Right lobe of liver (tissue), 6 donors: ENCODE data around the gene PPP1R15B. TPM values are rescaled to one million over a fixed set of nuclear protein-coding genes. Genes with fewer than 3 reads are reported as not detected.

Source experiments
- ATAC-seq, 4 donors: fragments of 200-7000 bp; cut with Tn5 transposase; one replicate each; pipeline ENCODE4 v1.9.1; 2020; ENCODE audit warnings: mild to moderate bottlenecking in 4 of 4, moderate library complexity in 4 of 4
- DNase-seq, 3 donors: peaks; one replicate each; pipeline ENCODE4 v3.0.0-alpha.2; 2020
- H3K27ac ChIP-seq, 3 donors: fragments of 200-600 bp; one replicate each; pipeline ENCODE4 v1.8.0; 2022
- H3K27me3 ChIP-seq, 2 donors: fragments of 200-600 bp; one replicate each; pipeline ENCODE4 v1.8.0; 2022
- H3K36me3 ChIP-seq, 4 donors: fragments of 200-600 bp; sonication (generic) in 1 of 4; one replicate each; pipeline versions ENCODE4 v1.5.1 to v1.8.0; 2017 to 2022; ENCODE audit warnings: control low read depth in 1 of 4
- H3K4me1 ChIP-seq, 4 donors: fragments of 200-600 bp; sonication (generic) in 1 of 4; one replicate each; pipeline versions ENCODE4 v1.5.1 to v1.8.0; 2017 to 2022; ENCODE audit warnings: control low read depth in 1 of 4
- H3K4me3 ChIP-seq, 3 donors: fragments of 200-600 bp; one replicate each; pipeline ENCODE4 v1.8.0; 2022
- H3K9me3 ChIP-seq, 4 donors: fragments of 200-600 bp; sonication (generic) in 1 of 4; one replicate each; pipeline versions ENCODE4 v1.5.1 to v1.8.0; 2017 to 2022; ENCODE audit warnings: control low read depth in 1 of 4
- POLR2A ChIP-seq: fragments of 450-650 bp; IDR thresholded peaks from one replicate; pipeline ENCODE4 v1.6.1; 2017; ENCODE audit warnings: antibody characterized with exemption, mild to moderate bottlenecking
- WGBS: methylation state at CpG from one replicate; pipeline ENCODE4 v1.1.6; 2018; ENCODE audit warnings: low coverage, low lambda C conversion rate; ENCODE audit not compliant: insufficient coverage; ENCODE audit errors: missing lambda C conversion rate; 5-methylcytosine and 5-hydroxymethylcytosine counted together
- intact Hi-C, 2 donors: fragments of 100-400 bp; cut with DNase I; formaldehyde crosslinking; loops; one replicate each; pipeline versions ENCODE4 v1.11.2 to v1.14.1; 2022
- total RNA-seq, 6 experiments: library from RNA; depleted of rRNA in 2 of 6; stranded (reverse); fragments of >200 nt in 2 of 6; fragmentation: NEBNext Ultra II Directional in 3 of 6; extraction: Animal tissue kit (Norgen Biotek cat#: 25700) in 3 of 6; gene quantifications; one replicate each; pipeline versions ENCODE4 v1.1.0 to v1.2.4, GENCODE V29; 2016 to 2023
- TF ChIP-seq, protein P1 (sequence below), 4 donors: fragments of 200-600 bp in 3 of 4; fragments of 450-650 bp in 1 of 4; IDR thresholded peaks; one replicate each; pipeline versions ENCODE4 v1.5.1 to v1.8.0; 2016 to 2022; ENCODE audit warnings: antibody characterized with exemption in 4 of 4, mild to moderate bottlenecking in 2 of 4
- donor health status: DM: no; HTN: yes; CAD: no.
- donor health status: DM: no; HTN: no; CAD: no.
- donor health status: DM: no; HTN: no; CAD: no.
- donor health status: DM: no; HTN: yes; CAD: no.
- donor health status: DM: no; HTN: yes; CAD: no.

PPP1R15B gene
- total RNA-seq, 6 experiments from 2014 or later: 28.6 to 43.6 (median 34.3) TPM

DNA sequence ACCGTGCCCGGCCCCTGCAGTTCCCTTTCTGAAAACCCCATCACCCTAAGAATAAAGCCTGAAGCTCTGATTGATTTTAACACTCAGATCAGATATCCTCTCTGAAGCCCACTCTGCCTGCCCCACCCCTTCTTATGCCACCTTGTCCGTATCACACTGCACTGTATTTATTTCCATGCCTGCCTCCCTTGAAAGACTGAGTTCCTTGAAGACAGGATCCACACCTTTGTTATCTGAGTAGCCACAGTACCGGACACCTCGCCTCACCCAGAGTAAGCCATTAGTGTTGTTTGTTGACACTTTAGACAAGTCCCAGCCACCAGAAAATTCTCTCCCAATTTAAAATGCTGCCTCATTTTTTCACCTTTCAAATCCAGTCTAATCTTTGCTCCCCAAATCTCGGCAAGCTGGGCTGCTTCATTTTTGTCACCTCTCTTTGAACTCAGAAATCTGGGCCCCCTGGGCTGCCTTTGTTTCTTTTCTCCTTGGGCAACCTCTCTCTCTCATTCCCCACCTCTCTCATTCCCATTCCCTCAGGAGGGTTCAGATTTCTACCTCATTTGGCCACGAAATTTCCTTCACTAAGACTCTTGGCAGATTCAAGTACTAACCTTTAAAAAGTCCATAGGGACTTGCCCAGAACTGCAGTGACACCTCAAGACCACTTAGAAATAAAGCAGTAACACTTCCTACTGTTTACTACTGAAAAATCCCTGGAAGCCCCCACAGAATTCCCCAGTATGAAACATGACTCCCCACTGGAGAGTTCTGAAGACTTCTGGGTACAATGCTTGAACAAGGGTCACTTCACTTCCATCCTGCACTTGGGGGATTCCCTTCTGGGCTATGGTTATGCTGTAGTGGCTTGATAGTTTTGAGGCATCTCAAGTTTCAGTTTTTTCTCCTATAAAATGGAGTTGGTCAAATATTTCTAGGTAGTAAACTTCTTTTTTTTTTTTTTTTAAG, 8.7 kb upstream of the PPP1R15B start:
- peaks cover 0 to 2% (median 0%) of the 10 kb centered on the region in 4 donors for H3K36me3 ChIP-seq
- intact Hi-C loops: no loop called here
- WGBS: 51% methylated on average over 5 of the region's 7 CpGs
- ATAC-seq: no peak
- peaks cover 0 to 61% (median 18%) of the 10 kb centered on the region in 4 donors for H3K4me1 ChIP-seq
- TF ChIP-seq POLR2A: no peak
- TF ChIP-seq, protein P1, sequence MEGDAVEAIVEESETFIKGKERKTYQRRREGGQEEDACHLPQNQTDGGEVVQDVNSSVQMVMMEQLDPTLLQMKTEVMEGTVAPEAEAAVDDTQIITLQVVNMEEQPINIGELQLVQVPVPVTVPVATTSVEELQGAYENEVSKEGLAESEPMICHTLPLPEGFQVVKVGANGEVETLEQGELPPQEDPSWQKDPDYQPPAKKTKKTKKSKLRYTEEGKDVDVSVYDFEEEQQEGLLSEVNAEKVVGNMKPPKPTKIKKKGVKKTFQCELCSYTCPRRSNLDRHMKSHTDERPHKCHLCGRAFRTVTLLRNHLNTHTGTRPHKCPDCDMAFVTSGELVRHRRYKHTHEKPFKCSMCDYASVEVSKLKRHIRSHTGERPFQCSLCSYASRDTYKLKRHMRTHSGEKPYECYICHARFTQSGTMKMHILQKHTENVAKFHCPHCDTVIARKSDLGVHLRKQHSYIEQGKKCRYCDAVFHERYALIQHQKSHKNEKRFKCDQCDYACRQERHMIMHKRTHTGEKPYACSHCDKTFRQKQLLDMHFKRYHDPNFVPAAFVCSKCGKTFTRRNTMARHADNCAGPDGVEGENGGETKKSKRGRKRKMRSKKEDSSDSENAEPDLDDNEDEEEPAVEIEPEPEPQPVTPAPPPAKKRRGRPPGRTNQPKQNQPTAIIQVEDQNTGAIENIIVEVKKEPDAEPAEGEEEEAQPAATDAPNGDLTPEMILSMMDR (IDR thresholded peaks at IDR 0.05): no peak
- no peaks in the 10 kb centered on the region for H3K9me3 ChIP-seq
- H3K27me3 ChIP-seq: no peaks in the 10 kb centered on the region
- peak overlapping the region in 1 of 3 donors; percentile 73 for H3K27ac ChIP-seq
- DNase-seq: no peak
- no peak overlapping the region for H3K4me3 ChIP-seq

DNA sequence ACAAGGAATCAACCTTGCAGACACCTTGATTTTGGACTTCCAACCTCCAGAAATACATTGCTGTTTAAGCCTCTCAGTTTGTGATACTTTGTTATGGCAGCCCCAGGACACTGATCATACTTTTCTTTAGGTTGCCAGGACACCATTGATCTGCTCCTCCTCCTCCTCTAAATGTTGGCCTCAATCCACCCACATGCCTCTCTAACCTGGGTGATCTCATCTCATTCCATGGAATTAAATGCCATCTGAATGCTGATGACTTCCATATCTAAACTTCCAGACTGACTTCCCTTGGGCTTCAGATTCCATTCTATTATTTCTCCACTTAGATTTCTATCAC, 7.4 kb upstream of the PPP1R15B start:
- peaks cover 0 to 61% (median 18%) of the 10 kb centered on the region in 4 donors for H3K4me1 ChIP-seq
- no peak overlapping the region for H3K4me3 ChIP-seq
- peak overlapping the region; percentile 15 to 86 (median 27) for H3K27ac ChIP-seq
- intact Hi-C loops: no loop called here
- ATAC-seq (peak; percentile 42 to 48 (median 46)), DNase-seq (no peak)
- H3K9me3 ChIP-seq: no peaks in the 10 kb centered on the region
- TF ChIP-seq, protein P1 (IDR thresholded peaks at IDR 0.05): no peak
- no peak for TF ChIP-seq POLR2A
- H3K27me3 ChIP-seq: no peaks in the 10 kb centered on the region
- no peaks in the 10 kb centered on the region for H3K36me3 ChIP-seq

DNA sequence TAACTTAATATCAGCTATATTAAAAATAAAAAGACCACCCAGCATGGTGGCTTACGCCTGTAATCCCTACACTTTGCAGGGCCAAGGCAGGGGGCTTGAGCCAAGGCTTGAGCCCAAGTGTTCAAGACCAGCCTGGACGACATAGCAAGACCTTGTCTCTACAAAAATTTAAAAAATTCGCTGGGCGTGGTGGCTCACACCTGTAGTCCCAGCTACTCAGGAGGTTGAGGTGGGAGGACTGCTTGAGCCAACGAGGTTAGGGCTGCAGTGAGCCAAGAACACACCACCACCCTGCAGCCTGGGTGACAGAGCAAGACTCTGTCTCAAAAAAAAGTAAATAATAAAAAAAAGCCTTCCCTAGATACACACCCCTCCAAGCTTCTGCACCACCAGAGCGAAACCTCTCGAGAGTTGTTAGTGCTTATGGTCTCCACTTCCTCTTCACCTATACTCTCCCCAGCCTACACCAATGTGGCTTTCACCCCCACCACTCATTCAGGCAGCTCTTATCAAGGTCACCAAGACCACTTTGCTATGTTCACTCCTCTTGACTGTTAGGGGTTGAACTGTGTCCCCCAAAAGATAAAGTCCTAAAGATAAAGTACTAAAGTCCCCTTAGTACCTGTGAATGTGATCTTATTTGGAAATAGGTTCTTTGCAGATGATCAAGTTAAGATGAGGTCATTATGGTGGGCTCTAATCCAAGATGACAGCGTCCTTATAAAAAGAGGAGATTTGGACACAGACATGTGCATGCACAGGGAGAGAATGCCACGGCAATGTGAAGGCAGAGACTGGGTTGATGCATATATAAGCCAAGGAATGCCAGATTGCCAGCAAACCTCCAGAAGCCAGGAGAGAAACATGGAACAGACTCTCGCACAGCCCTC, 6.8 kb upstream of the PPP1R15B start:
- no peaks in the 10 kb centered on the region for H3K9me3 ChIP-seq
- DNase-seq (no peak), ATAC-seq (no peak)
- 69% methylated on average over 9 of the region's 10 CpGs for WGBS
- TF ChIP-seq, protein P1 (IDR thresholded peaks at IDR 0.05): no peak
- no peak for TF ChIP-seq POLR2A
- no peaks in the 10 kb centered on the region for H3K36me3 ChIP-seq
- H3K4me3 ChIP-seq: no peak overlapping the region
- H3K4me1 ChIP-seq: peaks cover 0 to 61% (median 18%) of the 10 kb centered on the region in 4 donors
- intact Hi-C loops: no loop called here
- no peaks in the 10 kb centered on the region for H3K27me3 ChIP-seq
- peak overlapping the region; percentile 15 to 86 (median 58) for H3K27ac ChIP-seq

DNA sequence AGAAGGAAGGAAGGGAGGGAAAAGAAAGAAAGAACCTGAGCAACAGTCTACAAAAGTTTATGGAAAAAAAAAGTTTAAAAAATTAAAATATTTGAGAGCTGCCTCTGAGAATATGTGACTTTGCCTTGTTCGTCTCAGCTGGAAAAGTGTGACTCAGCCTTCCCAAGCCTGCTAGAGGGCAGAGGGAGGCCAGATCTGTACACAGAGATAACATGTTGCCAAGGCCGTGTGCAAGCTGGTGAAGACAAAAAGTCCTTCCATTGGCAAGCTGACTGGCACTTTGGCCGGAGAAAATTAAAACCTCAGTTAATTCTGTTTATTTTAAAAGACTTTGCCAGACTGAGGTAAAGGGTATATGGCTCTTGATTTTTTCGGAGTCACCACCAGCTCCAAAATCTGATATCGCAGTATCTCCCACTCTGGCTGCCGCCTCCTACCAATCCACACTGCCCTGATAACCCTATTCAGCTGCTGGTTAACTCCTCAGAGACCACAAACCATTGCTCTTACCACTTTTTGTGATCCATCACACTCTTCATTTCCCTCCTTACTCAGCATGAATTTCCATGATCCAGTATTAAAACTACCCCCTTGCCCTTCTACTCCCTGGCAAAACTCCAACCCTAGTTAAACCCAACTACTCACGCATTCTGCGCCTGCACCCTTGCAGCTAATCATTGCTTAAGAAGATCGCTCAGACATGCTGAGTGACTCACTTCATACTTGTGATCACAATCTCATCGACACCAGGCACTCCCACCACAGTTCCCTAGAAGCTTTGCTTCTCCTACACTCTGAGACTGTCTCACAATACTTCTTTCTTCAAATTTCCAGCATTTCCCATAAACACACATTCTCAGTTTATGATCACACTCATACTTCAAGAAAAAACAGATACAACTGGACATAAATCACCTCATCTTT, 5.7 kb upstream of the PPP1R15B start:
- H3K4me3 ChIP-seq: peak overlapping the region in 2 of 3 donors; percentile 1 to 15
- intact Hi-C loops: no loop called here

More for the DNA sequence above, 5.7 kb upstream of the PPP1R15B start:
- H3K36me3 ChIP-seq: no peaks in the 10 kb centered on the region
- H3K4me1 ChIP-seq: peaks cover 0 to 56% (median 18%) of the 10 kb centered on the region in 4 donors
- H3K27me3 ChIP-seq: no peaks in the 10 kb centered on the region
- ATAC-seq: peak; percentile 77 to 89 (median 84)
- DNase-seq: peak; percentile 65 to 88 (median 80)
- peak overlapping the region; percentile 30 to 86 (median 58) for H3K27ac ChIP-seq
- H3K9me3 ChIP-seq: no peaks in the 10 kb centered on the region
- 13% methylated on average over 10 of the region's 10 CpGs for WGBS
- TF ChIP-seq, protein P1 (IDR thresholded peaks at IDR 0.05): no peak
- no peak for TF ChIP-seq POLR2A
